SK-MEL-5 (cell line): ENCODE data around the gene COQ8B. TPM values are rescaled to one million over a fixed set of nuclear protein-coding genes. Genes with fewer than 3 reads are reported as not detected.
"Not testable (repeated sequence)": the region's sequence is repeated elsewhere in the genome, so short reads cannot be mapped to it uniquely, and the experiment has no call there.

Experiments used
- DNase-seq: peaks from one replicate; pipeline ENCODE4 v3.0.0-alpha.2; 2016; ENCODE audit warnings: low read depth, low spot score
- in situ Hi-C: cut with HindIII; loops from 2 replicates; pipeline ENCODE4 v1.10.0; 2016; ENCODE audit warnings: low sequenced_read_pairs, high pct_unique_total_duplicates, low pct_unique_long_range_greater_than_20kb
- total RNA-seq: library from RNA; depleted of rRNA; stranded (reverse); fragments of >200 nt; shearing (Covaris generic); gene quantifications from 2 replicates; pipeline ENCODE4 v1.2.3, GENCODE V29; 2014

COQ8B gene
- total RNA-seq, 1 experiment from 2014 or later: 16.1 TPM

DNA sequence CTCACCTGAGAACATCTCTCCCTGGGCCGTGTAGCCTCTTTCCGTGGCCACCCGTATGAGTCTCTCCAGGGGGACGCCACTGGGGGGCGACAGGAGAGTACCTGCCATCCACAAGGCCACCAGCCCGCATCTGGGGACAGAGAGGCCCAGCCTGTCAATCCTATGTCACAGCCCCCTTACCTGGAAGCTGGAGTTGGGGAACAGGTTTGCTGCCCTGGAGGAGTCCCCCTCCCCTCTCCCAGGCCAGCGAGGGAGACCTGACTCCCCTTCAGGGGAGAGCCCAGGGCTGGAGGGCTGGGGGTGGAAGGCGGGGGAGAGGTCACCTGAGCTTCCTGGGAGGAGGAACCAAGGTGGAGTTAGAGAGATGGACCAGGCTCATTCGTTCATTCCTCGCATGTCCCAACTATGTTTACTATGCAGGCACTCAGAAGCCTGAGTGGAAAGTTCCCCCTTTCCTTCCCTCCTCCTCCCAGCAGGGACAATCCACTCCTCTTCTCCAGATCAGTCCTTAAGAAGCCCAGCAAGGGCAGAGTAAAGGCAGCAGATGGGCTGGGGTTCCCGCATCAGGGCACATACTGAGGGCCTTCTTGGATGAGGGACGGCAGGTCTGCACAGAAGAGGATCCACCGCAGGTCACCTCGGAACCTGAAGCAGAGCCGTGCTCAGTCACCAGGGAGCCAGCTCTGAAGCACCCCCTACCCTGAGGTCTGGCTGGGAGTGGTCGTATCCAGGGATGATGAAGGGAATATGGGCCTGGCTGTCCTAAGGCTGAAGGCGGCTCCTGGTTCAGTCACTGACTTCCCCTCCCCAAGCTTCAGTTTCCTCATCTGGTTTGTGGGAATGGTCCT is 28.1 kb upstream of the COQ8B start:
- DNase-seq: peak; percentile 17
- in situ Hi-C loops: no loop called here

DNA sequence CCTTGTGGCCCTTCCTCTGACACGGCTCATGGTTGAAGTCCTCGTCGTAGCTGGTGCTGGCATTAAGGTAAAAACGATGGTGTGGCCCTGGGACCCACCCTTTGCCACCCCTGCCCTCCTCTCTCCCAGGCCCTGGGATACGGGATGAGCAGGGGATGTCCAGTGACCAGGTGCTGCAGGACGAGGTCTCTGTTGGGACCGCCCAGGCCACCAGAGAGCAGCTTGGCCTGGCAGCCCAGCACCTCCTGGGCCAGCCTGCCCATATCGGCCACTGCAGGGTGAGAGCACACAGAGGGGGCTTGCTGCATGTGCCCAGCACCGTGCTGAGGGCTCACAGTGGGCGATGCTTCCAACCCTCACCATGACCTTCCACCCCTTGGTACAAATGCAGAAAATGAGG is 27.2 kb upstream of the COQ8B start:
- in situ Hi-C loops: no loop called here
- no peak for DNase-seq

DNA sequence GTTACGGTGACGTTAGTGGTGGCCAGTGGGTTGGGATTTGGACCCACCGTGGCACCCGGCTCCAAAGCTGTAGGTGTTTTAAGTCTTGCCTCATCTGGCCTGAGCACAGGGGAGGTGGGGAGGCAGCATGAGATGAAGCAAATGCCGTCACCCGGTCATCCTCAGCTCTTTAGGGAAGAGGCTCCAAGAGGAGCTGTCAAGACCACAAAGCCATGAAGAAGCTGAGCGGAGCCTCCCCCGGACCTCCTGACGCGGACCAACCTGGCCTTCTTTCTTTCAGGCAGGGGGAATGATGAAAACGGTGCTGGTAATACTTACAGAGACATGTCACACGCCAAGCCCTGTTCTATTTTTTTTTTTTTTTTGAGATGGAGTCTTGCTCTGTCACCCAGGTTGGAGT is 26.2 kb upstream of the COQ8B start:
- in situ Hi-C loops: no loop called here
- DNase-seq: no peak

DNA sequence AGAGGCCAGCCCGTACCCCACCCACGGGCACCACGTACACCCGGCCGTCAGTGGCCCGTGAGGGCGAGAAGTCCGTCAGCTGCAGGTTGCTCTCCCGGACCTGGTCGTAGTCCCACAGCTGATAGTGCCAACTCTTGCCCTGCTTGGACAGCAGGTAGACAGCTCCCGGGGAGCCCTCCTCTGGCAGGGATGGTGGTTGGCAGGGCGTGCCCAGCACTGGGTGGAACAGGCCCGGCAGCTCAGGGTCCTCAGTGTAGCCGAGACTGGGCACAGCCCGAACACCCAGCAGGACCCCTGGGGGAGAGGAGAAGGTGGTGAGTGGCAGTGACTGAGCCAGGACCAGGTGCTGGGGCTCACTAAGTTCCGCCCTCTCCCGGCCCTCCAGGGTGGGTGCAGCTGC is 25.8 kb upstream of the COQ8B start:
- in situ Hi-C loops: no loop called here
- no peak for DNase-seq

DNA sequence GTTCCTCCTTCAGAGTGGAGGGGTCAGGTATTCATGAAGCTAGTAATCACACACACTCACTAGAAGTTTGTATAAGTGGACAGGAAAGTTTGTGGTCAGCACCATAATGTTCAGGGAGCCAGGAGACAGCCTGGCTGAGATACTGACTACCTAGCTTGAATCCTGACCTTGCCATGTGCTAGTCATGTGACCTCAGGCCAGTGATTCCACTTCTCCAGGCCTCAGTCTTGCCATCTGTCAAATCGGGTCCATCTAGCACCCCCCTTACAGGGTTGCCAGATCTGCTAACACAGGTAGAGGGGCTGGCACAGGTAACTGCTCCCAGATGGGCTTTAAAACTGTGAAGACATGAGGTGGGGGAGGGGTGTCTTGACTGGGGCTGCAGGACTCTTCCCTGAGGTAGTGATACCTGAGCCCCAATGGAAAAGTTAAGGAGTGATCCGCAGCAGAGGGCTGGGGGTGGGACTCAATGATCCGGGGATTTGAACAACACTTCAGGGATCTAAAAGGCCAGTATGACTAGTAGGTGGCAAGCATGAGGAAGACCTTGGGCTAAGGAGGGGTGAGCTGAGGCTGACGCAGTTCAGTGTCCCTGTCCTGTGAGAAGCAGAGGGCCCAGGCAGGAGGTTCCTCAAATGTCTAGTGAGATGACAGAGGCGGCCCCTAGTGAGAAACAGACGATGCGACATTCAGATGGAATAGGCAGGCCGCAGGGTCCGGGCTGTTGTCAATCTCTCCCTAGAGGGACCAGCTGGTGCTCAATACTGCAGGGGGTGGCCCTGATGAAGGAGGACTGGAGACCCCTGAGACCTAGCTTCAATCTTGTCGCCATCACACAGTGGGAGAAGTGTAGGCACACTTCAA is 25.1 kb upstream of the COQ8B start:
- DNase-seq: no peak

DNA sequence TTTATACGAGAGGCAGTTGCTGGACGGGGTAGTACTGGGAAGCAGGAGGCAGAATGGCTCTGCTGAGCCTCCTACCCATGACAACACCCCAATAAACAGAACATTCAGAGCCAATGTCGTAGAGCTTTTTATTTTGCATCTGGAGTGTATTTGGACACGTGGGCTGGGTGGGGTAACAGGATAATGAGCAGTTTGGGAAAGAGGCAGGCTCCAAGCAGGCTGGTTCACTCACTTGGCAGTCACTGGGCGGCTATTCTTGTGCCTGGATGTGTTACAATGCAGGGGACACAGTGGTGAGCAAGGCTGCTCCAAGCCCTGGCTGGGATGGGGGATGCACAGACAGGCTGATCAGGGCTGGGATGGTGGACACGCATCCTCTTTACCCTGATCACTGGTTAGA is 24.1 kb upstream of the COQ8B start:
- DNase-seq: no peak
- in situ Hi-C loops: no loop called here

More for the DNA sequence above, 25.1 kb upstream of the COQ8B start:
- in situ Hi-C loops: no loop called here

DNA sequence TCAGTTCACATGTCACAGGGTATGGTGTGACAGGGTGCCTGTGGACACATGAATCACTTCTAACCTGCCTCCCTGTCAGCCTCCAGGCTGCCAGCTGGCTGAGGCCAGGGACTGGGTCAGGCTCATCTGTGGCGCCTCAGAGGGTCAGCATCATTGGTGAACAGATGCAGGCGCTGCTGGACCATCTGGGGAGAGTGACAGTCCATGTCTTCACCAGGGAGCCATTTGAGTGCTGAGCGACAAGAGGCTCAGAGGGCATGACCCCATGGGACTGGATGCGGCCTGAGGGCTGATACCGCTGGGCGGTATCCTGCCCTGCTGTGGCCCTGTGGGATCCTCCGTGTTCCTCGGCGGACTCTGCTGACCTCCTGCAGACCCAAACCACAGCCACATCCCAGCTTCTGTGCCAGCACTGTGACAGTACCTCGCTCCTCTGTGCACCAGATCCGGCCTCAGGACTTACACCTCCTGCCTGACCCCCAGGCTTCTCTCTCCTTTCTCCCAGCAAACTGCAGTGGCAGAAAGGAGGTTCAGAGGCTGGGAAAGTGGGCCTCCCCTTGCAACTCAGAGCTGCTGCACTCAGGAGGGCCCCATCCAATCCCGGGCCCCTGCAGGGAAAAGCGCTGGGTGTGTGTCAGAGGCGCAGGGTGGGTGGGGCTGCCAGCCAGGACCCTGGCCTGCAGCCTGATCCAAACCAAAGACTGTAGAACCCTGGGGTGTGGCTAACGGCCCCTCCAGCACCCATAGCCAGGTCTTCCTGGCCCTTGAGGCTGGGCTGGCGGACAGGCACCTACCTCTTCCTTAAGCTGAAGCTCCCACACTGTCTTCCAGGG is 23.4 kb upstream of the COQ8B start:
- in situ Hi-C loops: no loop called here
- DNase-seq: no peak

DNA sequence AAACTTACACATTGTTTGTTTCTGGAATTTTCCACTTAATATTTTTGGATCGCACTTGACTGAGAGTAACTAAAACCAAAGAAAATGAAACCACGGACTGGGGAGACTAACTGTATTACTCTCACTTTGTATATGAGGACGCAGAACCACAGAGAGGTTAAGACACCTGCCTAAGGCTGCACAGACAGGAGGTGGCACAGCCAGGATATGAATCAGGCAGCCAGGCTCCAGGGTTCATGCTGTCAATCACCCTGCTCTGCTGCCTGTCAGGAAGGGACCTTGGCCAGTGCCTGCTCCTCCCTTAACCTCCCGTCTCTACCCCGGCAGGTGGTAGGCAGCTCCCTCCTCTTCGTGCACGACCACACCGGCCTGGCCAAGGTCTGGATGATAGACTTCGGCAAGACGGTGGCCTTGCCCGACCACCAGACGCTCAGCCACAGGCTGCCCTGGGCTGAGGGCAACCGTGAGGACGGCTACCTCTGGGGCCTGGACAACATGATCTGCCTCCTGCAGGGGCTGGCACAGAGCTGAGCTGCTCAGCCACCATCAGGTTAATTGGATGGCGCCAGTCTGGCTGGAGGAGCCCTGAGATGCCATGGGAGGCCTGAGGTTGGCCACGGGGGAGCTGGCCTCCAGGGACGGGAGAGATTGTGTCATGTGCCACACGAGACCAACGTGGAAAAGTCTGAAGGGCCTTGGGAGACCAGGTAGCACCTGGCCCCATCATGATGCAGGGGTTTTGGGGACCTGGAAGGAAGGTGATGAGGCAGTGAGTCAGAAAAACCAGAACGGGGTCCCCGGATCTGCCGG is 22.5 kb upstream of the COQ8B start:
- DNase-seq: no peak
- in situ Hi-C loops: no loop called here

DNA sequence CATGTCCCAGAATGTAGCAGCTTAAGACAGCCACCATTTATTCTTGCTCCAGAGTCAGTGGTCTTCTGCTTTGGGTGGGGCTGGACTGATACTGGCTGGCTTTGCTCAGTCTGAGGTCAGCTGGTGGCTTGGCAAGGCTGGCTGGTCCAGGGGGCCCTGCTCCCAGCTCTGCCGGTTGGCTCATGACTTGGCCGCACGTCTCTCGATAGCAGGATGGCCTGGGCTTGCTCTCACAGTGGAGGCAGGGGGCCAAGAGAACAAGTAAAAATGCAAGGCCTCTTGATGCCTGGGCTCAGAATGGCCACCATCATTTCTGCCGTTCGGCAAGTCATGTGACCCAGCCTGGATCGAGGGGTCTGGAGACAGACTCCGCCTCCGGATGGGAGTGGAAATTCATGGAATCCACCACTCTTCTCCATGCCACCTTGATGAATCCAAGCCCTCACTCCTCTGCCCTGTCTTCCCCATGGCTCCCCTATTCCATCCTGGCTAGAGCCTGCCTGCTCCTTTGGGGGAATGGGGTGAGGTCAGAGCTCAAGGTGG is 20.5 kb upstream of the COQ8B start:
- no peak for DNase-seq
- in situ Hi-C loops: no loop called here

DNA sequence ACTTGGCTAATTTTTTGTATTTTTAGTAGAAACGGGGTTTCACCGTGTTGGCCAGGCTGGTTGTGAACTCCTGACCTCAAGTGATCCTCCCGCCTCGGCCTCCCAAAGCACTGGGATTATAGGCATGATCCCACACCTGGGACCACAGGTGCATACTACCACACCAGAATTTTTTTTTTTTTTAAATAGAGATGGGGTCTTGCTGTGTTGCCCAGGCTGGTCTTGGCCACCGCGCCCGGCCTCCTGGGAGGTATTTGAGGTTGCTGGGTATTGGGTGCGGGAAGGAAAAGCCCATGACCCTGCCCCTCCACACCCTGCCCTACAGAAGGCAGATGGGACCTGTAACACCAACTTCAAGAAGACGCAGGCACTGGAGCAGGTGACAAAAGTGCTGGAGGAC is 20.0 kb upstream of the COQ8B start:
- in situ Hi-C loops: no loop called here

DNA sequence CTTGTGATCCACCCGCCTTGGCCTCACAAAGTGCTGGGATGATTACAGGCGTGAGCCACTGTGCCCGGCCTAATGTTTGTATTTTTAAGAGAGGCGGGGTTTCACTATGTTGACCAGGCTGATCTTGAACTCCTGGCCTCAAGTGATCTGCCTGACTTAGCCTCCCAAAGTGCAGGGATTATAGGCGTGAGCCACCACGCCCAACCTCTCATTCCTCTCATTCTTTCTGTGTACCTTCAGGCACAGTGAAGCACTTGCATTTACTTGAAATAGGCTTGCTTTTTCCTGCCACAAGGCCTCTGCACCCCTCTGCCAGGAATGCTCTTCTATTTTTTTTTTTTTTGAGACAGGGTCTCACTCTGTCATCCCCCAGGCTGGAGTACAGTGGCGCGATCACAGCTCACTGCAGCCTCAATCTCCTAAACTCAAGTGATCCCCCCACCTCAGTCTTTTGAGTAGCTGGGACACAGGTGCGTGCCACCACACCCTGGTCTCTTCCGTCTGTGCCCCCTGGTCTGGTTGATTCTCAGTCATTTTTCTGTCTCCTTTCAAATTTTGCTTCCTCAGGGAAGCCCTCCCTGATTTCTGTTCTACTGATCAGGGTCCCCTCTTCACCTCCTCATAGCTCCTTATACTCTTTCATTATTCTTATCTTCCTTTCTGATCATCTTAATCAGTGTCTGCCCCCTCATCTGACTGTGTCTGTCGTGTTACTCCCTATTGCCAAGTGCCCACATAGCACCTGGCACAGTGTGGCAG is 18.5 kb upstream of the COQ8B start:
- in situ Hi-C loops: no loop called here
- DNase-seq: no peak

More for the DNA sequence above, 20.0 kb upstream of the COQ8B start:
- DNase-seq: no peak

DNA sequence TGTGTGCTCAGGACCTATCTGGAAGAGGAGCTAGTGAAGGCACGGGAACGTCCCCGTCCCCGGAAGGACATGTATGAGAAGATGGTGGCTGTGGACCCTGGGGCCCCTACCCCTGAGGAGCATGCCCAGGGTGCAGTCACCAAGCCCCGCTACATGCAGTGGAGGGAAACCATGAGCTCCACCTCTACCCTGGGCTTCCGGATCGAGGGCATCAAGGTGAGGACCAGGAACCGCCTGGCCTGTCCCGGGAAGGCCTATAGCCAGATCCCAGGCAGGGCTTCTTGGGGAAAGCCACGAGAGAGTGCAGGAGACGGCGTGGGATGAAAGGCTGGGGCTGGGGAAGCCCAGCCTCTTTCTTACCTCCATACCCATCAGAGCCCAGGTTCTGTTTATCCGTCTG is 16.5 kb upstream of the COQ8B start:
- in situ Hi-C loops: no loop called here
- no peak for DNase-seq

DNA sequence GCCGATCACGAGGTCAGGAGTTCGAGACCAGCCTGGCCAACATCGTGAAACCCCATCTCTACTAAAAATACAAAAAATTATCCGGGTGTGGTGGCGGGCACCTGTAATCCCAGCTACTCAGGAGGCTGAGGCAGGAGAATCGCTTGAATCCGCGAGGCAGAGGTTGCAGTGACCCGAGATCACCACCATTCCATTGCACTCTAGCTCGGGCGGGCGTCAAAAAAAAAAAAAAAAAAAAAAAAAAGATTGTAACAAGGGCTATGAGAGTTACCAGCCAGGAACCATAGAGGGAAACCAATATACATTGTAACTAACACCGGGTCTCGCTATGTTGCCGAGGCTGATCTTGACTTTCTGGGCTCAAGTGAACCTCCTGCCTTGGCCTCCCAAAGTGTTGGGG is 15.6 kb upstream of the COQ8B start:
- in situ Hi-C loops: not testable (repeated sequence)

DNA sequence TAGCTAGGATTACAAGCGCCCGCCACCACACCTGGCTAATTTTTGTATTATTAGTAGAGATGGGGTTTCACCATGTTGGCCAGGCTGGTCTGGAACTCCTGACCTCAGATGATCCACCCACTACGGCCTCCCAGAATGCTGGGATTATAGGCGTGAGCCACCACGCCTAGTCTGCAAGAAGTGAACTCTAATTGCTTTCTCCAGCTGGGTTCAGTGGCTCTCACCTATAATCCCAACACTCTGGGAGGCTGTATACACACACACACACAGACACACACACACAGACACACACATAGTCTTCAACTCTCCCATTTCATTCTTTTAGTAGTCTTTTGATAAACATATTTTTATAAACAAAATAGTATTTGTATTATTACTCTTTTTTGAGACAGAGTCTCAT is 13.4 kb upstream of the COQ8B start:
- DNase-seq, in situ Hi-C loops: not testable (repeated sequence)

More for the DNA sequence above, 15.6 kb upstream of the COQ8B start:
- not testable (repeated sequence) for DNase-seq

DNA sequence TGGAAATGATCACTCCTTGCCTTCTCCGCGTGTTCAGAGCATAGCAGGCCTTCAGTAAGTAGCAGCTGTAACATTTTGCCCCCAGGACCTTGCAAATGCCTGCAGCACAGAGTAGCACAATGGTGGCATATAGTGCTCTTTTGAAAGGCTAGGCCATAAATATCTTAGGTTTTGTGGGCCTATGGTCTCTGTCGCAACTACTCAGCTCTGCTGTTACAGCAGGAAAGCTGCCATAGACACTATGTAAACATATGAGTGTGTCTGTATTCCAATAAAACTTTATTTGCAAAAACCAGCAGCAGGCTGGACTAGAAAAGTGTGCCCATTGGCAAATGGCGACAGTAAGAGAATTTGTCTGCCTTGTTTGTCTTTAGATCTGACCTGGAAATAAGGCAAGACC is 9.6 kb upstream of the COQ8B start:
- peak; percentile 32 for DNase-seq
- in situ Hi-C loops: no loop called here

DNA sequence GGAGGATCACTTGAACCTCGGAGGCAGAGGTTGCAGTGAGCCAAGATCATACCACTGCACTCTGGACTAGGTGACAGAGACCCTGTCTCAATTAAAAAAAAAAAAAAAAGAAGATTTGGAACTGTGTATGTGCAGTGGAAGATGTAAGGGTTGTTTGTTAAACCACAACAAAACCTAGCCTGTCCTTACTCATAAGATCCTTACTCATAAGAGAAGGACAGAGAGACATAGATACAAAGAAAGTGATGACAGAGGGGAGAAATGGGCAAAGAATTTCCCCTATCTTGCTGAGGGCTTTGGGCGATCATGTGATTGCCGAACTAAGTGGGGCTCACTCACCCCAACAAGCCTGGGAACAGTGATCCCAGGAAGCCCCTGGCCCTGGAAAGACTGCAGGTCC is 8.2 kb upstream of the COQ8B start:
- in situ Hi-C loops: no loop called here
- DNase-seq: peak; percentile 44
